Spleen (tissue), 11 donors: Measurements from ENCODE around the gene ACCS. TPM values are rescaled to one million over a fixed set of nuclear protein-coding genes. Genes with fewer than 3 reads are reported as not detected.

Experiments used
- DNase-seq: peaks from one replicate; pipeline ENCODE4 v3.0.0-alpha.2; 2020
- H3K27ac ChIP-seq, 8 donors: fragments of 200-600 bp; sonication (generic) in 7 of 8; 1 replicate in 4 of 8; 2 replicates in 4 of 8; pipeline versions ENCODE4 v1.5.0 to v1.8.0; 2016 to 2021; ENCODE audit warnings: inconsistent platforms in 4 of 8, mild to moderate bottlenecking in 4 of 8, moderate library complexity in 1 of 8
- H3K27me3 ChIP-seq, 7 donors: fragments of 200-600 bp; sonication (generic) in 6 of 7; replicated peaks in 1 of 7; 1 replicate in 4 of 7; 2 replicates in 3 of 7; pipeline versions ENCODE4 v1.5.0 to v1.8.0; 2016 to 2021; ENCODE audit warnings: inconsistent platforms in 3 of 7, mild to moderate bottlenecking in 1 of 7
- H3K36me3 ChIP-seq, 6 donors: fragments of 200-600 bp; sonication (generic) in 5 of 6; 1 replicate in 4 of 6; 2 replicates in 2 of 6; pipeline versions ENCODE4 v1.5.0 to v1.8.0; 2016 to 2021; ENCODE audit warnings: inconsistent platforms in 2 of 6
- H3K4me1 ChIP-seq, 6 donors: fragments of 200-600 bp; sonication (generic) in 5 of 6; 1 replicate in 3 of 6; 2 replicates in 3 of 6; pipeline versions ENCODE4 v1.5.0 to v1.8.0; 2016 to 2021; ENCODE audit warnings: inconsistent platforms in 3 of 6
- H3K4me3 ChIP-seq, 8 donors: fragments of 200-600 bp; sonication (generic) in 7 of 8; 1 replicate in 4 of 8; 2 replicates in 4 of 8; pipeline versions ENCODE4 v1.5.0 to v1.8.0; 2016 to 2021; ENCODE audit warnings: inconsistent platforms in 4 of 8, mild to moderate bottlenecking in 4 of 8, moderate library complexity in 2 of 8
- H3K9me3 ChIP-seq, 8 donors: fragments of 200-600 bp; sonication (generic) in 7 of 8; 1 replicate in 4 of 8; 2 replicates in 4 of 8; pipeline versions ENCODE4 v1.5.0 to v1.8.0; 2016 to 2021; ENCODE audit warnings: inconsistent platforms in 4 of 8
- CTCF ChIP-seq, 11 experiments: fragments of 200-600 bp in 7 of 11; fragments of 450-650 bp in 4 of 11; sonication (generic) in 4 of 11; IDR thresholded peaks in 8 of 11; conservative IDR thresholded peaks in 3 of 11; 1 replicate in 7 of 11; 2 replicates in 4 of 11; pipeline versions ENCODE4 v1.4.0 to v1.8.0; 2016 to 2021; ENCODE audit warnings: antibody characterized with exemption in 11 of 11, inconsistent platforms in 4 of 11, mild to moderate bottlenecking in 1 of 11
- POLR2A ChIP-seq, 3 donors: fragments of 450-650 bp; IDR thresholded peaks; one replicate each; pipeline ENCODE4 v1.5.1; 2017; ENCODE audit warnings: antibody characterized with exemption in 3 of 3, mild to moderate bottlenecking in 1 of 3
- POLR2AphosphoS5 ChIP-seq, 3 donors: sonication (generic); formaldehyde crosslinking; IDR thresholded peaks; one replicate each; pipeline ENCODE4 v1.5.1; 2017; ENCODE audit warnings: antibody characterized with exemption in 3 of 3
- WGBS, 5 donors: extraction: QIAGEN DNeasy Blood & Tissue Kit in 3 of 5; methylation state at CpG; one replicate each; pipeline versions ENCODE4 v1.1.5 to v1.1.7; 2013 to 2018; 5-methylcytosine and 5-hydroxymethylcytosine counted together
- intact Hi-C: fragments of 100-400 bp; cut with DNase I; formaldehyde crosslinking; loops from one replicate; pipeline ENCODE4 v1.15.0; 2023; ENCODE audit warnings: low total_unique reads
- polyA plus RNA-seq, 3 donors: library from polyadenylated mRNA; stranded (reverse); fragments of 200-250 nt; gene quantifications; one replicate each; pipeline ENCODE4 v1.2.1, GENCODE V29; 2013
- total RNA-seq, 7 donors: library from RNA; depleted of rRNA in 3 of 7; stranded (reverse); fragments of >200 nt in 3 of 7; fragmentation: NEBNext Ultra II Directional in 4 of 7; extraction: Animal tissue kit (Norgen Biotek cat#: 25700) in 4 of 7; gene quantifications; one replicate each; pipeline versions ENCODE4 v1.1.0 to v1.2.1, GENCODE V29; 2016 to 2021
- donor health status: healthy with polysubstance abuse.
- donor health status: DM: no; HTN: no; CAD: no; lungs with moderate emphysema.
- donor health status: DM: no; HTN: no; CAD: no.
- donor health status: Bipolar disorder and iron deficiency.
- donor health status: healthy.
- donor health status: DM: no; HTN: no; CAD: no.
- donor health status: DM: yes; HTN: yes; CAD: no.

ACCS gene
- total and polyA plus RNA-seq, 10 donors = 22.4 to 87.6 (median 46.9) TPM

- Histone ChIP-seq H3K27me3 (peaks cover 0 to 29% (median 0%) of the 10 kb centered on the region in 7 donors), H3K27ac (no peak overlapping the region), H3K36me3 (no peaks in the 10 kb centered on the region), H3K9me3 (no peaks in the 10 kb centered on the region), H3K4me3 (no peak overlapping the region), H3K4me1 (peaks cover 0 to 6% (median 0%) of the 10 kb centered on the region in 6 donors)
- no peak for TF ChIP-seq CTCF (IDR thresholded peaks at IDR 0.05 in 8 of 11, conservative IDR thresholded peaks at IDR 0.05 in 3 of 11)
- no peak for TF ChIP-seq POLR2A (IDR thresholded peaks at IDR 0.05)
- TF ChIP-seq POLR2AphosphoS5 (IDR thresholded peaks at IDR 0.05) = no peak
- no peak for DNase-seq
- intact Hi-C loops = no loop called here
- 49 to 74% (median 53%) methylated on average over 3 of the region's 3 CpGs for WGBS, 5 donors
These were observed 32.6 kb upstream of the ACCS start for GRCh38 chr11:44033411-44033850.

GRCh38 chr11:44033856-44034255, 32.2 kb upstream of the ACCS start:
- Histone ChIP-seq H3K36me3 (no peaks in the 10 kb centered on the region), H3K4me3 (no peak overlapping the region), H3K27ac (no peak overlapping the region), H3K4me1 (peaks cover 0 to 6% (median 0%) of the 10 kb centered on the region in 6 donors), H3K9me3 (no peaks in the 10 kb centered on the region), H3K27me3 (peaks cover 0 to 29% (median 0%) of the 10 kb centered on the region in 7 donors)
- intact Hi-C loops = no loop called here
- TF ChIP-seq CTCF (IDR thresholded peaks at IDR 0.05 in 8 of 11, conservative IDR thresholded peaks at IDR 0.05 in 3 of 11) (no peak), POLR2A (IDR thresholded peaks at IDR 0.05) (no peak), POLR2AphosphoS5 (IDR thresholded peaks at IDR 0.05) (no peak)
- WGBS, 5 donors = 47 to 54% (median 52%) methylated on average over 3 of the region's 3 CpGs
- no peak for DNase-seq

- no peaks in the 10 kb centered on the region for H3K9me3 ChIP-seq
- H3K4me1 ChIP-seq = peaks cover 0 to 6% (median 0%) of the 10 kb centered on the region in 6 donors
- TF ChIP-seq CTCF (IDR thresholded peaks at IDR 0.05 in 8 of 11, conservative IDR thresholded peaks at IDR 0.05 in 3 of 11) (no peak), POLR2AphosphoS5 (IDR thresholded peaks at IDR 0.05) (no peak), POLR2A (IDR thresholded peaks at IDR 0.05) (no peak)
- no peak overlapping the region for H3K4me3 ChIP-seq
- no peak overlapping the region for H3K27ac ChIP-seq
- intact Hi-C loops = loop anchor here (5.0 kb wide), 2 partner anchors 87 to 142 kb away; no protein-coding TSS in a partner anchor
- peaks cover 0 to 26% (median 0%) of the 10 kb centered on the region in 7 donors for H3K27me3 ChIP-seq
- H3K36me3 ChIP-seq = no peaks in the 10 kb centered on the region
- DNase-seq = no peak
These were observed 31.4 kb upstream of the ACCS start for GRCh38 chr11:44034639-44035038.

GRCh38 chr11:44036811-44037657, 29.0 kb upstream of the ACCS start:
- WGBS, 5 donors = 25 to 47% (median 33%) methylated on average over 12 of the region's 12 CpGs
- peaks cover 0 to 6% (median 0%) of the 10 kb centered on the region in 6 donors for H3K4me1 ChIP-seq
- TF ChIP-seq POLR2A (IDR thresholded peaks at IDR 0.05) (no peak), POLR2AphosphoS5 (IDR thresholded peaks at IDR 0.05) (peak in 2 of 3 donors; percentile 24 to 26), CTCF (IDR thresholded peaks at IDR 0.05 in 8 of 11, conservative IDR thresholded peaks at IDR 0.05 in 3 of 11) (peak; percentile 27 to 78 (median 61))
- H3K4me3 ChIP-seq = no peak overlapping the region
- intact Hi-C loops = loop anchor here (5.0 kb wide), 2 partner anchors 90 to 145 kb away; no protein-coding TSS in a partner anchor
- H3K27ac ChIP-seq = peak overlapping the region in 1 of 8 donors; percentile 7
- H3K9me3 ChIP-seq = peaks cover 0 to 16% (median 11%) of the 10 kb centered on the region in 8 donors
- peak; percentile 78 for DNase-seq
- H3K36me3 ChIP-seq = no peaks in the 10 kb centered on the region
- H3K27me3 ChIP-seq = peaks cover 0 to 11% (median 0%) of the 10 kb centered on the region in 7 donors
